ENCODE data around the gene LMBR1. TPM values are rescaled to one million over a fixed set of nuclear protein-coding genes. Genes with fewer than 3 reads are reported as not detected.

The LMBR1 gene
- total RNA-seq, 1 donor, result 53.0 TPM

DNA sequence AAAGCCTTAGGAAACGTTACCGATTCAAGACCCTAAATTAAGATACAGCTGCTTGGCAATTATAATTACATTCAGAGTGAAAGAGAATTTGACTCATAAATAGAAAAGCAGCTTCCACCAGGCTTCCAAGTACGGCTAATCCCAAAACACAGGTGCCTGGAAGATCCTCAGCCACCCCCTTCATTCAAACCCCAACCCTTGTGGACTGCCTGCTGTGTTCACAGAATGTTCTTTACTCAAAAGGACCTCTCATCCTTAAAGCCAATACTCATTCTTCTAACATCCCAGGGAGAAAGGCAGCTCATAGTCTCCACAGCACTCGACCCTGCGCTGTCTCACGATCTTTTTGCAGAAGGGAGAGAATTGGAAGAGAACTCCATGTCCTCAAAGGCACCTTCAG is 219.5 kb downstream of the LMBR1 start:
- Histone ChIP-seq H3K27me3 (ENCODE audit: insufficient read depth, low read length) (no peaks in the 10 kb centered on the region), H3K4me3 (ENCODE audit: low read length) (no peak overlapping the region), H3K9me3 (ENCODE audit: low read depth, low read length) (no peaks in the 10 kb centered on the region), H3K4me1 (ENCODE audit: insufficient read depth, low read length) (no peaks in the 10 kb centered on the region)

GRCh38 chr7:156669035-156669828 is 223.8 kb downstream of the LMBR1 start:
- H3K9me3 ChIP-seq (ENCODE audit: low read depth, low read length), result no peaks in the 10 kb centered on the region
- H3K4me3 ChIP-seq (ENCODE audit: low read length), result no peak overlapping the region
- H3K4me1 ChIP-seq (ENCODE audit: insufficient read depth, low read length), result no peaks in the 10 kb centered on the region
- no peaks in the 10 kb centered on the region for H3K27me3 ChIP-seq (ENCODE audit: insufficient read depth, low read length)

- H3K4me1 ChIP-seq (ENCODE audit: insufficient read depth, low read length), result no peaks in the 10 kb centered on the region
- no peak overlapping the region for H3K4me3 ChIP-seq (ENCODE audit: low read length)
- H3K9me3 ChIP-seq (ENCODE audit: low read depth, low read length), result no peaks in the 10 kb centered on the region
- no peaks in the 10 kb centered on the region for H3K27me3 ChIP-seq (ENCODE audit: insufficient read depth, low read length)
Measured at GRCh38 chr7:156668130-156668741, 224.7 kb downstream of the LMBR1 start.

DNA sequence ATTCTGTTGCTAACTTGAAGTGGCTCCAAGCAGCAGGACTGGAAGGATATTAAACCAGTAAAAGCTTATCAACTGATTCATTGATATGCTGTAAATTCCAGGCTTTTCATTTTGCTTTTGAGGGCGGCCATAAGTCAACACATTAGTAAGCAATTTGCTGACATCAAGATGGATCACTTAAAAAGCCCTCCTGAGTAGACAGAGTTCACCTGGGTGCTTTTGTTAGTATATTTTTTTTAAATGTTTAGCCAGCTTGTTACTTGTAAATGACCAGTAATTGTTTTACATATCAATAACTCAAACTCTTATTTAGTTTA is 225.9 kb downstream of the LMBR1 start:
- Histone ChIP-seq H3K9me3 (ENCODE audit: low read depth, low read length) (no peaks in the 10 kb centered on the region), H3K4me1 (ENCODE audit: insufficient read depth, low read length) (no peaks in the 10 kb centered on the region), H3K4me3 (ENCODE audit: low read length) (no peak overlapping the region), H3K27me3 (ENCODE audit: insufficient read depth, low read length) (no peaks in the 10 kb centered on the region)

DNA sequence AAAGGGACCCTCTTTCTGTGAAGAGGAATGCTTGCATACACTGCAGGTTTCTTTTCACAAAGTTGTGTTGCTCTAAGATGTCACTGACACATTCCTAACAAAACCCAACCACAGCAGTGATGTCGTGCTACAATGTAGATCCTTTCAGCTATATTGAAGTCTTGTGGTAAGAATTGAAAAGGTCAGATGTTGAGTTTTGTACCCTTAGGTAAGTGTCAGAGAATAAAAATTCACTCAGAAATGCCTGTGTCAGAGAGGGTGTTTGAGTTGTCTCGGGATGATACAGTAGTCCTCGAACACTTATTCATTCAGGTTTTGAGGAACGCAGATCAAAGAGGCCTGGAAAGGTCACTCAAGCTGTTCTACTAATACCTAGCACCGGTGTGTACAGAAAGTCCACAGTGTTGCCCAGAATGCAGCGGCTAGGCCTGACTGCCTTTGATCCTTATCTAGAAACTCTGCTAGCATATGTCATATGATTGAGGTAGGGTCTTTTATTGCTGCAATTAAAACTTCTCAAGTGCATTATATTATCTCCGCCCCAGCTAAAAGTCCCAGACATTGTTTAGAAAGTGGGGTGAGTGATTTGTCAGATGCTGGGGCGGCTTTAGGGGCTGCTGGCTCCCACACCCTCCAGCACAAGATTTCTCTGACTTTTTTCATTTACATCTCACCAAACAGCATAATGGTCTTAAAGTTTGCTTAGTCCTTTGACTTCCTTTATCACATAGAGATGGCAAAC is 226.4 kb downstream of the LMBR1 start:
- Histone ChIP-seq H3K9me3 (ENCODE audit: low read depth, low read length) (no peaks in the 10 kb centered on the region), H3K4me3 (ENCODE audit: low read length) (no peak overlapping the region), H3K27me3 (ENCODE audit: insufficient read depth, low read length) (no peaks in the 10 kb centered on the region), H3K4me1 (ENCODE audit: insufficient read depth, low read length) (no peaks in the 10 kb centered on the region)

DNA sequence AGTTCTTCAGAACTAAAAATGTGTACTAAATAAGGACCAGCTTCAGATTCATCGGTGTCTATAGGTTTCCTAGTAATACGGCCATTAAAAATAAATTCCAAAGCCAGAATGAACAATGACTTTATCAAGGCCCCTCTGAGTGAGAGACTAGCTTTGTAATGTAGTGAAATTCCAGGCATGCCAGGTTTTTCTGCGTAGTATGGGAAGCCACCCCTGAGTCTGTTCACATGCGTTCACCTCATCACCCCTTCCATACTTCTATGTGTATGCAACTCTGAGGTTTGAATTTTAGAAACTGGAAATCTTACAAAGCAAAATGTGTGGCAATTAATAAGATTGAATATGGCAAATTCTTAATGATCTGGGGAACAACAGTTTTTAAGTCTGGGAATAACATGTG is 227.9 kb downstream of the LMBR1 start:
- Histone ChIP-seq H3K27me3 (ENCODE audit: insufficient read depth, low read length) (no peaks in the 10 kb centered on the region), H3K9me3 (ENCODE audit: low read depth, low read length) (no peaks in the 10 kb centered on the region), H3K4me1 (ENCODE audit: insufficient read depth, low read length) (no peaks in the 10 kb centered on the region), H3K4me3 (ENCODE audit: low read length) (no peak overlapping the region)

- Histone ChIP-seq H3K4me1 (ENCODE audit: insufficient read depth, low read length) (no peaks in the 10 kb centered on the region), H3K4me3 (ENCODE audit: low read length) (no peak overlapping the region), H3K9me3 (ENCODE audit: low read depth, low read length) (no peaks in the 10 kb centered on the region), H3K27me3 (ENCODE audit: insufficient read depth, low read length) (no peaks in the 10 kb centered on the region)
Measured at GRCh38 chr7:156662277-156662676, 230.7 kb downstream of the LMBR1 start.

GRCh38 chr7:156661637-156662036 is 231.3 kb downstream of the LMBR1 start:
- H3K4me1 ChIP-seq (ENCODE audit: insufficient read depth, low read length), result no peaks in the 10 kb centered on the region
- no peak overlapping the region for H3K4me3 ChIP-seq (ENCODE audit: low read length)
- H3K9me3 ChIP-seq (ENCODE audit: low read depth, low read length), result no peaks in the 10 kb centered on the region

DNA sequence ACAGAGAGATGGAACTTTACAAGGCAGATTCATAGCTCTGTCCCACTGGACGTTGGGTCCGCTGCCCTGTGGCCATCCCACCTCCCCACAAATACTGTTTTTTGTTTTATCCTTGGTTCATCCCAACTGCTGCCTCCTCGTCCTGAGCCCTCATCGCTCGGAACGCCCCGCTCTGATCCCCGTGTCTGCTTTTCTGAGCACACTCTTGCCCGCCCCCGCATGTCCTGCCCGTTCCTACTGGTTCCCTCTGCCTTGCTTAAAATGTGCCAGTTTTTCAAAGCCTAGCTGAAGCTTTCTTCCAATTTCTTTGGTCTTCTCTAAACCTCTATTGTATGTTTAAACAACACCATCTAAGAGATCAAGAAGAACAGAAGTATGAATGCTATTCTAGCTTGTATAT is 233.0 kb downstream of the LMBR1 start:
- Histone ChIP-seq H3K4me3 (ENCODE audit: low read length) (no peak overlapping the region), H3K4me1 (ENCODE audit: insufficient read depth, low read length) (no peaks in the 10 kb centered on the region), H3K9me3 (ENCODE audit: low read depth, low read length) (no peaks in the 10 kb centered on the region), H3K27me3 (ENCODE audit: insufficient read depth, low read length) (no peaks in the 10 kb centered on the region)

More at GRCh38 chr7:156661637-156662036, 231.3 kb downstream of the LMBR1 start:
- H3K27me3 ChIP-seq (ENCODE audit: insufficient read depth, low read length), result no peaks in the 10 kb centered on the region

DNA sequence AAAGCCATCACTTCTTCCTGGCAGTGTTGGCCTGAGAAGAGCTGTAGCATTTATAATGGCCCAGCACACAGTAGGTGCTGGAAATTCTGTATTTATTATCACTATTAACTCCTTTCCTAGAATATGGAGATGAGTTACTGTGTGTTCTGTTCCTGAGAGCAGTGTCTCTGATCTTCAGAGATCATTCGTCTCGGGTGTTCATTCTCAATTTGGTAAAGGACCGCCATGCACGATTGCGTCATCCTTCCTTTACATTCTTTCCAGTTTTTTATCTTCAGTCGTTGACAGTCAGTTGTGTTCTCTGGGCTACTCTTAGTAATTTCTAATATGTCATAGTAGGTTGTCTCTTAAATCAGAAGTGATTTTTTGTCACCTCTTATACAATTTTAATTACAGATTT is 233.8 kb downstream of the LMBR1 start:
- H3K4me1 ChIP-seq (ENCODE audit: insufficient read depth, low read length), result no peaks in the 10 kb centered on the region
- H3K27me3 ChIP-seq (ENCODE audit: insufficient read depth, low read length), result no peaks in the 10 kb centered on the region
- no peaks in the 10 kb centered on the region for H3K9me3 ChIP-seq (ENCODE audit: low read depth, low read length)
- no peak overlapping the region for H3K4me3 ChIP-seq (ENCODE audit: low read length)

- no peaks in the 10 kb centered on the region for H3K4me1 ChIP-seq (ENCODE audit: insufficient read depth, low read length)
- H3K9me3 ChIP-seq (ENCODE audit: low read depth, low read length), result no peaks in the 10 kb centered on the region
- H3K4me3 ChIP-seq (ENCODE audit: low read length), result no peak overlapping the region
- H3K27me3 ChIP-seq (ENCODE audit: insufficient read depth, low read length), result peaks cover 3% of the 10 kb centered on the region
Measured at GRCh38 chr7:156657681-156658080, 235.3 kb downstream of the LMBR1 start.

- Histone ChIP-seq H3K27me3 (ENCODE audit: insufficient read depth, low read length) (peaks cover 3% of the 10 kb centered on the region), H3K9me3 (ENCODE audit: low read depth, low read length) (no peaks in the 10 kb centered on the region), H3K4me3 (ENCODE audit: low read length) (no peak overlapping the region), H3K4me1 (ENCODE audit: insufficient read depth, low read length) (no peaks in the 10 kb centered on the region)
Measured at GRCh38 chr7:156656598-156656997, 236.4 kb downstream of the LMBR1 start.

- peaks cover 6% of the 10 kb centered on the region for H3K27me3 ChIP-seq (ENCODE audit: insufficient read depth, low read length)
- H3K4me3 ChIP-seq (ENCODE audit: low read length), result no peak overlapping the region
- H3K9me3 ChIP-seq (ENCODE audit: low read depth, low read length), result no peaks in the 10 kb centered on the region
- no peaks in the 10 kb centered on the region for H3K4me1 ChIP-seq (ENCODE audit: insufficient read depth, low read length)
Measured at GRCh38 chr7:156655983-156656382, 237.0 kb downstream of the LMBR1 start.

GRCh38 chr7:156655251-156655650 is 237.7 kb downstream of the LMBR1 start:
- Histone ChIP-seq H3K4me3 (ENCODE audit: low read length) (no peak overlapping the region), H3K9me3 (ENCODE audit: low read depth, low read length) (no peaks in the 10 kb centered on the region), H3K4me1 (ENCODE audit: insufficient read depth, low read length) (no peaks in the 10 kb centered on the region), H3K27me3 (ENCODE audit: insufficient read depth, low read length) (peaks cover 11% of the 10 kb centered on the region)

DNA sequence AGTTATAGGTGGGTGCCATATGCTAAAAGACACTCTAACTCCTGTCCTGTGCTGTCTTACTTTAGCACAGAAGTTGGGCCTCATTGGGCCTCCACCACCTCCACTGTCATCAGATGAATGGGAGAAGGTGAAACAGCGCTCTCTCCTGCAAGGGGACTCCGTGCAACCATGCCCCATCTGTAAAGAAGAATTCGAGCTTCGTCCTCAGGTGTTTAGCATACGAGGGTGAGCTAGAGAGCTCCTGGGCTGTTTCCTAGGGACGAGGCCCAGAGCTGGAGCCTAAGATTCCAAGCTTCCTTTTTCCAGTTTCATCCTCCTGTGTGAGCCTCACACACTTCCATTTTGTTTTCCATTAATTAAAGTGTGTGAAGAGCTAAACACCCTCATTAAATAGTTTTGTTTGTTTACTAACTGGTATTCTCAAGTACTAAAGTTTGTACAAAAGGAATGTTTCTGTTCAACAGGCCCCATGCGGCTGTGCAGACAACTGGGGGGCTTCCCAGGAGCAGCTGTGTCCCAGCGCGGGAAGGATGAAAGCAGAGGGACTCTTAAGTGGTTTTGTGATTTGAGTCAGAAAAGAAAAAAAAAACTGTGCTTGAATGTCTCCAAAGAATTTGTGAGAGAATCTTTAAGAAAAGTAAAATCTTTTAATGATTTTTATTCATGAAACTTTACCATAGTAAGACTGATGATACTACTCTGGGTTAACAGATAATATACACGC is 238.3 kb downstream of the LMBR1 start:
- Histone ChIP-seq H3K27me3 (ENCODE audit: insufficient read depth, low read length) (peaks cover 16% of the 10 kb centered on the region), H3K4me1 (ENCODE audit: insufficient read depth, low read length) (no peaks in the 10 kb centered on the region), H3K9me3 (ENCODE audit: low read depth, low read length) (no peaks in the 10 kb centered on the region), H3K4me3 (ENCODE audit: low read length) (no peak overlapping the region)
